Testis (tissue), 3 donors: ENCODE results near the gene SYNDIG1. TPM values are rescaled to one million over a fixed set of nuclear protein-coding genes. Genes with fewer than 3 reads are reported as not detected.

Experiments
- DNase-seq: peaks from one replicate; pipeline ENCODE4 v3.0.0-alpha.2; 2019
- H3K27ac ChIP-seq, 2 donors: fragments of 200-600 bp; sonication (generic); one replicate each; pipeline ENCODE4 v1.5.1; 2019
- H3K27me3 ChIP-seq: fragments of 200-600 bp; sonication (generic); one replicate; pipeline ENCODE4 v1.5.1; 2019
- H3K36me3 ChIP-seq: fragments of 200-600 bp; sonication (generic); one replicate; pipeline ENCODE4 v1.5.1; 2017; ENCODE audit warnings: low read depth; ENCODE audit errors: missing control alignments
- H3K4me1 ChIP-seq: fragments of 200-600 bp; sonication (generic); one replicate; pipeline ENCODE4 v1.5.1; 2019
- H3K4me3 ChIP-seq, 2 donors: fragments of 200-600 bp; sonication (generic); one replicate each; pipeline ENCODE4 v1.5.1; 2017 to 2019
- H3K9me3 ChIP-seq: fragments of 200-600 bp; sonication (generic); one replicate; pipeline ENCODE4 v1.5.1; 2017
- POLR2A ChIP-seq: fragments of 450-650 bp; IDR thresholded peaks from one replicate; pipeline ENCODE4 v1.6.1; 2017; ENCODE audit warnings: antibody characterized with exemption, mild to moderate bottlenecking, moderate library complexity
- WGBS, 2 donors: methylation state at CpG; one replicate each; pipeline ENCODE4 v1.1.5; 2018; 5-methylcytosine and 5-hydroxymethylcytosine counted together
- intact Hi-C: fragments of 100-400 bp; cut with DNase I; formaldehyde crosslinking; loops from one replicate; pipeline ENCODE4 v1.15.1; 2023; ENCODE audit warnings: low total_unique reads
- polyA plus RNA-seq: library from polyadenylated mRNA; stranded (reverse); fragments of 350-450 nt; fragmentation: Illumina TruSeq; extraction: RNeasy Lipid Tissue Mini Kit (QIAGEN cat#74804); gene quantifications from one replicate; pipeline ENCODE4 v1.2.3, GENCODE V29; 2014; ENCODE audit warnings: low read depth, low replicate concordance; ENCODE audit not compliant: insufficient read depth
- total RNA-seq, 2 donors: library from RNA; depleted of rRNA; stranded (reverse); fragments of >200 nt; gene quantifications; one replicate each; pipeline ENCODE4 v1.2.3, GENCODE V29; 2016
- TF ChIP-seq, protein P1 (sequence below), 3 experiments: fragments of 450-650 bp in 2 of 3; fragments of 200-600 bp in 1 of 3; sonication (generic) in 1 of 3; IDR thresholded peaks; one replicate each; pipeline ENCODE4 v1.5.1; 2016 to 2019; ENCODE audit warnings: antibody characterized with exemption in 3 of 3, mild to moderate bottlenecking in 2 of 3, moderate library complexity in 1 of 3

The SYNDIG1 gene
- total and polyA plus RNA-seq, 3 donors from 2014 or later: 2.1 to 3.2 (median 2.8) TPM

DNA sequence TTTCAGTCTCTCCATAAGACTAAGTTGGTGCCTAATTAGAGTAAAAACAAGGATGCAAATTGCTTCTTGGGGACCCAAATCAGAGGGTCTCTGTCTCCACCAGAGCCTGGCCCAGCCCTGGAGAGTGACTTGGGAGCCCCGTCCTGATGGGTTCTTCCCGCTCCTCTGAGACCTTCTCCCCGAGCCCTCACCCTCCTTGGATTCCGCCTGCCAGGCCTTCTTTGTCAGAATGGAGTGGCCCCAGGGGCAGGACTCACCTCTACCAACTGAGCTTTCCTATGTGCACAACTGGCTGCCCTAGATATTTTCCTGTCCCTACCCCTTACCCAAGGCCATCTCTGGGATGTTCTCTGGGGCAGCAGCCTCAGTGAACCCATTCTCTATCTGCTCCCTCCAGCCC is 9.7 kb downstream of the SYNDIG1 start:
- Histone ChIP-seq H3K9me3 (no peaks in the 10 kb centered on the region), H3K4me3 (no peak overlapping the region), H3K27me3 (no peaks in the 10 kb centered on the region), H3K27ac (no peak overlapping the region), H3K4me1 (no peaks in the 10 kb centered on the region), H3K36me3 (no peaks in the 10 kb centered on the region)
- TF ChIP-seq, protein P1, sequence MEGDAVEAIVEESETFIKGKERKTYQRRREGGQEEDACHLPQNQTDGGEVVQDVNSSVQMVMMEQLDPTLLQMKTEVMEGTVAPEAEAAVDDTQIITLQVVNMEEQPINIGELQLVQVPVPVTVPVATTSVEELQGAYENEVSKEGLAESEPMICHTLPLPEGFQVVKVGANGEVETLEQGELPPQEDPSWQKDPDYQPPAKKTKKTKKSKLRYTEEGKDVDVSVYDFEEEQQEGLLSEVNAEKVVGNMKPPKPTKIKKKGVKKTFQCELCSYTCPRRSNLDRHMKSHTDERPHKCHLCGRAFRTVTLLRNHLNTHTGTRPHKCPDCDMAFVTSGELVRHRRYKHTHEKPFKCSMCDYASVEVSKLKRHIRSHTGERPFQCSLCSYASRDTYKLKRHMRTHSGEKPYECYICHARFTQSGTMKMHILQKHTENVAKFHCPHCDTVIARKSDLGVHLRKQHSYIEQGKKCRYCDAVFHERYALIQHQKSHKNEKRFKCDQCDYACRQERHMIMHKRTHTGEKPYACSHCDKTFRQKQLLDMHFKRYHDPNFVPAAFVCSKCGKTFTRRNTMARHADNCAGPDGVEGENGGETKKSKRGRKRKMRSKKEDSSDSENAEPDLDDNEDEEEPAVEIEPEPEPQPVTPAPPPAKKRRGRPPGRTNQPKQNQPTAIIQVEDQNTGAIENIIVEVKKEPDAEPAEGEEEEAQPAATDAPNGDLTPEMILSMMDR (IDR thresholded peaks at IDR 0.05): no peak
- no peak for TF ChIP-seq POLR2A
- intact Hi-C loops: no loop called here
- DNase-seq: no peak
- 92 to 96% methylated on average over 4 of the region's 4 CpGs for WGBS, 2 donors

DNA sequence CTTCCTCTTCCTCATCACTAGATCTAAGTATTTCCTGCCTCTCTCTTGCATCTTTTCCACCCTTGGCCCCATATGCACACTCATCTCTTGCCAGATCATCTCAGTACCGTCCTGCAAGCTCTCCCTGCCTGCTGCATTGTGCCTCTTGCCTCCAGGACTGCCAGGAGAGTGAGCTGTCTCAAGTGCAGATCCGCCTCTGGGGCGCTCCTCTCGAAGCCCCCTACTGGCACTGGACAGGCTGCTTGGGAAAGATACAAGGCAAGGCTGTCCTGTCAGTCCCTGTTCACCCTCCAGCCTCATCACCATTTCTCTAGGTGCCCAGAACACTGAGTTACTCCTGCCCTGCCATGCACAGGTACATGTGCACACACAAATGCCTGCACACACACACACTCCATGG is 10.2 kb downstream of the SYNDIG1 start:
- H3K27me3 ChIP-seq: no peaks in the 10 kb centered on the region
- no peak overlapping the region for H3K4me3 ChIP-seq
- intact Hi-C loops: no loop called here
- TF ChIP-seq, protein P1 (IDR thresholded peaks at IDR 0.05): no peak
- no peak for TF ChIP-seq POLR2A
- 90 to 91% methylated on average over 4 of the region's 4 CpGs for WGBS, 2 donors
- H3K4me1 ChIP-seq: no peaks in the 10 kb centered on the region
- H3K27ac ChIP-seq: no peak overlapping the region
- no peak for DNase-seq
- no peaks in the 10 kb centered on the region for H3K9me3 ChIP-seq
- H3K36me3 ChIP-seq: no peaks in the 10 kb centered on the region

DNA sequence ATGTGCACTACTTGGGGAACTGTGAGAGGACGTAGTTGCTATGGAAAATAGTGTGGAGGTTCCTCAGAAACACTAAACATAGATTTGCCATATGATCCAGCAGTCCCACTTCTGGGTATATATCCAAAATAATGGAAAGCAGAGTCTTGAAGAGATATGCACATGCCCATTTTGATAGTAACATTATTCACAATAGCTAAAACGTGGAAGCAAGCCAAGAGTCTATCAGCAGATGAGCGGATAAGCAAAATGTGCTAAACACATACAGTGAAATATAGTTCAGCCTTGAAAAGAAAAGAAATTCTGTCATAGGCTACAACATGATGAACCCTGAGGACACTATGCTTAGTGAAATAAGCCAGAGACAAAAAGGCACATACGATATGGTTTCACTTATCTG is 11.1 kb downstream of the SYNDIG1 start:
- no peaks in the 10 kb centered on the region for H3K36me3 ChIP-seq
- WGBS, 2 donors: 86% methylated on average over 4 of the region's 4 CpGs
- H3K9me3 ChIP-seq: no peaks in the 10 kb centered on the region
- H3K27ac ChIP-seq: no peak overlapping the region
- TF ChIP-seq, protein P1 (IDR thresholded peaks at IDR 0.05): no peak
- TF ChIP-seq POLR2A: no peak
- no peak for DNase-seq
- H3K4me1 ChIP-seq: no peaks in the 10 kb centered on the region
- H3K27me3 ChIP-seq: no peaks in the 10 kb centered on the region
- intact Hi-C loops: no loop called here
- H3K4me3 ChIP-seq: no peak overlapping the region

DNA sequence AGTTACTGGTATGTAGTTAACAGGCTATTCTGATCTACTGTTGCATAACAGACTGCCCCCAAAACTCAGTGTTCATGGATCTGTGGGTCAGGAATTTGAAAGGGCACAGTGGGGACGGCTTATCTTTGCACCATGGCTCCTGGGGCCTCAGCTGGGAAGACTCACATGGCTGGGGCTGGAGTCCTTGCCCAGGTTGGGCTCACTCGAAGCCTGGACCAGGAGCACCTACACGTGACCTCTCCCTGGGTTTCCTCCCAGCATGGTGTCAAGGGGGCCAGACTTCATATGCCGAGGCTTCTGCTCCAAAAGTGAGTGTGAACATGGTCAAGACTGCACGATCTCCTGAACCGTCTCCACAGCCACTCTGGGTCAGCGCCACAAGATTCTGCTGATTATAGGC is 11.7 kb downstream of the SYNDIG1 start:
- intact Hi-C loops: no loop called here
- H3K4me1 ChIP-seq: no peaks in the 10 kb centered on the region
- no peak for DNase-seq
- no peaks in the 10 kb centered on the region for H3K9me3 ChIP-seq
- no peak overlapping the region for H3K4me3 ChIP-seq
- H3K27me3 ChIP-seq: no peaks in the 10 kb centered on the region
- no peak for TF ChIP-seq POLR2A
- TF ChIP-seq, protein P1 (IDR thresholded peaks at IDR 0.05): no peak
- H3K36me3 ChIP-seq: no peaks in the 10 kb centered on the region
- H3K27ac ChIP-seq: no peak overlapping the region
- WGBS, 2 donors: 65 to 68% methylated on average over 7 of the region's 7 CpGs

DNA sequence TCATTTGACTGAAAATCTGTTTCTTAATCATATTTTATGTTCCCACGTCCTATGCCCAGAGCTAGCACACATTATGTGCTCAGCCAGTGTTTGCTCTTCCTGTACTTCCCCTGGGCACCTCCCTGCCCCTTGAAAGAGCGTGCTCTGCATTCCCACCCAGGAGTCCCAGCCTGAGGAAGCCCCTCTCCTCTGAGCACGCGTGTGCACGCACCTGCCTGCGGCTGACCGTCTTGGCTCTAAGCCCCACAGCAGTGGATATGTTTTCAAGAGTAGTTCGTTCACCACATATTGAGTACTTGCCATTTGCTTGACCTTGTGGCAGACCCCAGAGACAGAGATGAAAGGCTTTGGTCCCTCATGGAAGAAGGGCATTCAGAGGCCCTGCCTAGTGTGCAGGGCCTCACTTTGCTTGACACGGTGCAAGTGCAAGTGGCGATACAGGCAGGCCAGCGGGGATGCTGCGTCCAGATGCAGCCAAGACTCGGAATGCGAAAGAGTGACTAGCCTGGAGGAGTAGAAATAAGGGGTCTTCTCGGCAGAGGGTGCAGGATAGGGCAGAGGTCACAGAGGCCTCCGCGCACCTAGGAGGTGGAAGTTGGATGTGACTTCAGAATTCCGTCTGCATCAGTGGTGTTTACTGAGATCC is 14.1 kb downstream of the SYNDIG1 start:
- H3K36me3 ChIP-seq: no peaks in the 10 kb centered on the region
- DNase-seq: no peak
- intact Hi-C loops: no loop called here
- no peak overlapping the region for H3K27ac ChIP-seq
- H3K27me3 ChIP-seq: no peaks in the 10 kb centered on the region
- TF ChIP-seq, protein P1 (IDR thresholded peaks at IDR 0.05): no peak
- no peak for TF ChIP-seq POLR2A
- H3K4me3 ChIP-seq: no peak overlapping the region
- no peaks in the 10 kb centered on the region for H3K9me3 ChIP-seq
- 92% methylated on average over 18 of the region's 18 CpGs for WGBS, 2 donors
- no peaks in the 10 kb centered on the region for H3K4me1 ChIP-seq
